IMR-90 (cell line): ENCODE data around the gene NBEA. TPM values are rescaled to one million over a fixed set of nuclear protein-coding genes. Genes with fewer than 3 reads are reported as not detected.

Experiments used
- ATAC-seq: fragments of 200-7000 bp; cut with Tn5 transposase; 2 replicates; pipeline ENCODE4 v1.9.1; 2020; ENCODE audit warnings: low read depth, mild to moderate bottlenecking, moderate library complexity
- BruUV-seq: library from RNA; stranded (reverse); fragments of 400-500 nt; replicated peaks from 2 replicates; lab custom pipeline; 2021; lab: Mats Ljungman, UMichigan
- CTCF ChIA-PET: fragments of 300-600 bp; formaldehyde crosslinking; extraction: SDS; loops from one replicate; lab custom pipeline; 2021; ENCODE audit warnings: antibody characterized with exemption; lab: Yijun Ruan, JAX
- POLR2A ChIA-PET: fragments of 300-600 bp; sonication (Branson Sonifier 250); formaldehyde crosslinking; loops from one replicate; lab custom pipeline; 2022; ENCODE audit warnings: antibody characterized with exemption; ENCODE audit not compliant: unreplicated experiment; lab: Charles Lee
- DNase-seq: peaks from one replicate; pipeline ENCODE4 v3.0.0; 2013
- H2AFZ ChIP-seq: replicated peaks from 2 replicates; pipeline ENCODE3; 2013; ENCODE audit warnings: low read length, mild to moderate bottlenecking; ENCODE audit not compliant: poor library complexity
- H2AK5ac ChIP-seq: 2 replicates; pipeline ENCODE4 v1.6.1; 2013; ENCODE audit warnings: low read depth, low read length, inconsistent platforms
- H2AK9ac ChIP-seq: replicated peaks from 2 replicates; pipeline ENCODE3; 2013; ENCODE audit warnings: mild to moderate bottlenecking, low read depth, low read length, moderate library complexity; ENCODE audit not compliant: poor library complexity
- H2BK120ac ChIP-seq: 2 replicates; pipeline ENCODE4 v1.6.1; 2013; ENCODE audit warnings: low read depth, low read length, inconsistent platforms
- H2BK15ac ChIP-seq: 3 replicates; pipeline ENCODE4 v1.6.1; 2013; ENCODE audit warnings: low read depth, low read length, inconsistent platforms
- H2BK20ac ChIP-seq: 2 replicates; pipeline ENCODE4 v1.6.1; 2013; ENCODE audit warnings: low read depth, mild to moderate bottlenecking, inconsistent platforms, low read length, moderate library complexity
- H2BK5ac ChIP-seq: 2 replicates; pipeline ENCODE4 v1.6.1; 2013; ENCODE audit warnings: mild to moderate bottlenecking, low read depth, low read length, inconsistent platforms; ENCODE audit not compliant: poor library complexity, severe bottlenecking
- H3K14ac ChIP-seq: replicated peaks from 2 replicates; pipeline ENCODE4 v1.6.1; 2013; ENCODE audit warnings: low read depth, low read length, inconsistent platforms
- H3K18ac ChIP-seq: 2 replicates; pipeline ENCODE4 v1.6.1; 2013; ENCODE audit warnings: low read depth, low read length, control low read depth
- H3K23ac ChIP-seq: 2 replicates; pipeline ENCODE4 v1.6.1; 2013; ENCODE audit warnings: low read depth, low read length, inconsistent platforms
- H3K27ac ChIP-seq: 2 replicates; pipeline ENCODE4 v1.5.1; 2013; ENCODE audit warnings: mild to moderate bottlenecking, control low read depth, low read length; ENCODE audit not compliant: insufficient read depth
- H3K27me3 ChIP-seq: 2 replicates; pipeline ENCODE4 v1.6.1; 2013; ENCODE audit warnings: low read length; ENCODE audit not compliant: control insufficient read depth, insufficient read depth
- H3K36me3 ChIP-seq: 2 replicates; pipeline ENCODE4 v1.6.1; 2013; ENCODE audit warnings: low read length, mixed read lengths; ENCODE audit not compliant: control insufficient read depth, insufficient read depth
- H3K4ac ChIP-seq: 2 replicates; pipeline ENCODE4 v1.6.1; 2013; ENCODE audit warnings: low read depth, low read length, inconsistent platforms
- H3K4me1 ChIP-seq: 2 replicates; pipeline ENCODE4 v1.6.1; 2013; ENCODE audit warnings: low read length, mixed read lengths; ENCODE audit not compliant: control insufficient read depth, insufficient read depth
- H3K4me2 ChIP-seq: 2 replicates; pipeline ENCODE4 v1.6.1; 2013; ENCODE audit warnings: low read depth, mild to moderate bottlenecking, control low read depth, low read length, moderate library complexity
- H3K4me3 ChIP-seq: 2 replicates; pipeline ENCODE4 v1.5.1; 2013; ENCODE audit warnings: low read depth, mild to moderate bottlenecking, control low read depth, low read length, moderate library complexity; ENCODE audit not compliant: insufficient read depth
- H3K56ac ChIP-seq: 2 replicates; pipeline ENCODE4 v1.6.1; 2013; ENCODE audit warnings: low read length, inconsistent platforms; ENCODE audit not compliant: insufficient read depth; ENCODE audit errors: extremely low read depth
- H3K79me1 ChIP-seq, 2 experiments: 2 replicates each; pipeline ENCODE4 v1.6.1; 2013; ENCODE audit warnings: low read length in 2 of 2, inconsistent platforms in 1 of 2, low read depth in 1 of 2
- H3K9ac ChIP-seq: 2 replicates; pipeline ENCODE4 v1.6.1; 2013; ENCODE audit warnings: low read depth, low read length, control low read depth
- H3K9me1 ChIP-seq: 2 replicates; pipeline ENCODE4 v1.6.1; 2013; ENCODE audit warnings: low read length, inconsistent platforms; ENCODE audit not compliant: insufficient read depth
- H3K9me3 ChIP-seq: 2 replicates; pipeline ENCODE4 v1.6.1; 2013; ENCODE audit warnings: low read length; ENCODE audit not compliant: control insufficient read depth, insufficient read depth
- H4K20me1 ChIP-seq: 2 replicates; pipeline ENCODE4 v1.6.1; 2013; ENCODE audit warnings: low read length, inconsistent platforms; ENCODE audit not compliant: insufficient read depth
- H4K5ac ChIP-seq: 2 replicates; pipeline ENCODE4 v1.6.1; 2013; ENCODE audit warnings: mild to moderate bottlenecking, low read depth, low read length, control low read depth
- H4K8ac ChIP-seq, 2 experiments: 2 replicates each; pipeline ENCODE4 v1.6.1; 2013; ENCODE audit warnings: low read depth in 2 of 2, low read length in 2 of 2, control low read depth in 1 of 2, inconsistent platforms in 1 of 2
- H4K91ac ChIP-seq: 2 replicates; pipeline ENCODE4 v1.6.1; 2013; ENCODE audit warnings: low read depth, low read length, inconsistent platforms; ENCODE audit not compliant: insufficient read depth
- BHLHE40 ChIP-seq: fragments of 150-350 bp; IDR thresholded peaks from 2 replicates; pipeline ENCODE4 v1.6.1; 2016; ENCODE audit warnings: mild to moderate bottlenecking, low read depth, low read length
- CEBPB ChIP-seq: IDR thresholded peaks from 2 replicates; pipeline ENCODE4 v1.6.1; 2012; ENCODE audit warnings: low read depth, low read length, improper control_type of control experiment
- CHD1 ChIP-seq: IDR thresholded peaks from 2 replicates; pipeline ENCODE4 v1.6.1; 2012; ENCODE audit warnings: low read depth, low read length, improper control_type of control experiment
- CTCF ChIP-seq: conservative IDR thresholded peaks from 2 replicates; pipeline ENCODE4 v1.5.1; 2012; ENCODE audit warnings: mild to moderate bottlenecking, low read depth, low read length, improper control_type of control experiment
- ELK1 ChIP-seq: fragments of 150-350 bp; IDR thresholded peaks from 2 replicates; pipeline ENCODE4 v1.6.1; 2016; ENCODE audit warnings: low read depth, mild to moderate bottlenecking, low read length, moderate library complexity, borderline replicate concordance
- FOS ChIP-seq: fragments of 150-350 bp; IDR thresholded peaks from 2 replicates; pipeline ENCODE4 v1.6.1; 2016; ENCODE audit warnings: low read depth, low read length
- MAFK ChIP-seq: IDR thresholded peaks from 2 replicates; pipeline ENCODE4 v1.6.1; 2012; ENCODE audit warnings: low read depth, low read length, improper control_type of control experiment
- MAZ ChIP-seq: IDR thresholded peaks from 2 replicates; pipeline ENCODE4 v1.6.1; 2012; ENCODE audit warnings: low read depth, mild to moderate bottlenecking, low read length, improper control_type of control experiment, moderate library complexity, borderline replicate concordance
- MXI1 ChIP-seq: IDR thresholded peaks from 2 replicates; pipeline ENCODE4 v1.6.1; 2012; ENCODE audit warnings: low read depth, mild to moderate bottlenecking, low read length, moderate library complexity, borderline replicate concordance
- NFE2L2 ChIP-seq: fragments of 150-350 bp; IDR thresholded peaks from 2 replicates; pipeline ENCODE4 v1.6.1; 2016; ENCODE audit warnings: low read depth, mild to moderate bottlenecking, low read length
- POLR2A ChIP-seq: IDR thresholded peaks from 2 replicates; pipeline ENCODE4 v1.6.1; 2012; ENCODE audit warnings: mild to moderate bottlenecking, low read depth, low read length
- RAD21 ChIP-seq: IDR thresholded peaks from 2 replicates; pipeline ENCODE4 v1.6.1; 2012; ENCODE audit warnings: low read length, improper control_type of control experiment
- RCOR1 ChIP-seq: IDR thresholded peaks from 2 replicates; pipeline ENCODE4 v1.6.1; 2012; ENCODE audit warnings: mild to moderate bottlenecking, low read length, improper control_type of control experiment; ENCODE audit not compliant: insufficient replicate concordance
- RFX5 ChIP-seq: IDR thresholded peaks from 2 replicates; pipeline ENCODE4 v1.8.0; 2012; ENCODE audit warnings: low read depth, mild to moderate bottlenecking, low read length, moderate library complexity
- SMC3 ChIP-seq: fragments of 150-350 bp; IDR thresholded peaks from 2 replicates; pipeline ENCODE4 v1.6.1; 2016; ENCODE audit warnings: low read depth, mild to moderate bottlenecking, antibody characterized with exemption, low read length, moderate library complexity
- USF2 ChIP-seq: fragments of 150-350 bp; IDR thresholded peaks from 2 replicates; pipeline ENCODE4 v1.6.1; 2017; ENCODE audit warnings: mild to moderate bottlenecking, antibody characterized with exemption, low read length, low read depth
- dilution Hi-C: fragments of 300-500 bp; cut with HindIII; formaldehyde crosslinking; loops from one replicate; pipeline ENCODE4 v1.14.3; 2018; ENCODE audit warnings: low sequenced_read_pairs; ENCODE audit not compliant: unreplicated experiment
- in situ Hi-C: fragments of 300-500 bp; cut with MboI; formaldehyde crosslinking; loops from 3 replicates; pipeline ENCODE4 v1.14.3; 2019; ENCODE audit warnings: low sequenced_read_pairs, inconsistent platforms, mixed read lengths
- intact Hi-C: fragments of 100-400 bp; cut with micrococcal nuclease; formaldehyde crosslinking; loops from 2 replicates; pipeline ENCODE4 v1.10.0; 2022
- polyA plus RNA-seq, 3 experiments: library from polyadenylated mRNA; depleted of rRNA; stranded (reverse); fragments of >200 nt; gene quantifications; 2 replicates each; pipeline ENCODE4 v1.2.3, GENCODE V29; 2012; ENCODE audit warnings: low replicate concordance in 1 of 3
- total RNA-seq: library from RNA; depleted of rRNA; stranded (reverse); fragments of >200 nt; gene quantifications from 2 replicates; pipeline ENCODE4 v1.2.3, GENCODE V29; 2012

NBEA gene
- total and polyA plus RNA-seq, 2 of the 4 experiments (the other 2 are of a cell fraction): 0.82 to 2.2 TPM

- no peak overlapping the region for H2AK5ac ChIP-seq
- intact Hi-C loops: no loop called here
- H3K23ac ChIP-seq: no peak overlapping the region
- H3K27ac ChIP-seq: no peak overlapping the region
- H2BK120ac ChIP-seq: no peak overlapping the region
- no peak overlapping the region for H4K8ac ChIP-seq
- H3K14ac ChIP-seq: no peak overlapping the region
- no peak overlapping the region for H2BK20ac ChIP-seq
- H4K91ac ChIP-seq: no peak overlapping the region
- no peaks in the 10 kb centered on the region for H3K27me3 ChIP-seq
- no peak overlapping the region for H2AK9ac ChIP-seq
- H2BK15ac ChIP-seq: no peak overlapping the region
- no peak overlapping the region for H3K9ac ChIP-seq
- ChIA-PET POLR2A (no interaction called here), CTCF (interaction anchor here (0.9 kb wide), 1 partner anchor 64 kb away, joined by 4 read pairs; no protein-coding TSS in a partner anchor)
- H4K5ac ChIP-seq: no peak overlapping the region
- ATAC-seq (no peak), DNase-seq (no peak)
- no peak overlapping the region for H3K56ac ChIP-seq
- no peak overlapping the region for H2AFZ ChIP-seq
- H3K4me1 ChIP-seq: no peaks in the 10 kb centered on the region
- no peak overlapping the region for H3K4me2 ChIP-seq
- H4K20me1 ChIP-seq: no peaks in the 10 kb centered on the region
- in situ Hi-C loops: no loop called here
- H3K9me3 ChIP-seq: no peaks in the 10 kb centered on the region
- H3K4me3 ChIP-seq: no peak overlapping the region
- no peaks in the 10 kb centered on the region for H3K9me1 ChIP-seq
- no peaks in the 10 kb centered on the region for H3K79me1 ChIP-seq
- TF ChIP-seq FOS (no peak), POLR2A (no peak), RCOR1 (no peak), NFE2L2 (no peak), SMC3 (no peak), MXI1 (no peak), CEBPB (no peak), RAD21 (no peak), USF2 (no peak), ELK1 (no peak), CHD1 (no peak), RFX5 (no peak), BHLHE40 (no peak), CTCF (no peak), MAZ (no peak), MAFK (no peak)
- no peak overlapping the region for H3K18ac ChIP-seq
- dilution Hi-C loops: no loop called here
- no TSS peak for BruUV-seq
- no peaks in the 10 kb centered on the region for H3K36me3 ChIP-seq
- H2BK5ac ChIP-seq: no peak overlapping the region
- H3K4ac ChIP-seq: no peak overlapping the region
Observed at GRCh38 chr13:35140831-35141230, 198.8 kb downstream of the NBEA start.
